ENCODE measurements around the gene BAIAP2. TPM values are rescaled to one million over a fixed set of nuclear protein-coding genes. Genes with fewer than 3 reads are reported as not detected.

Gene BAIAP2
- total RNA-seq, 1 experiment from 2014 or later = 58.0 TPM

- no peaks in the 10 kb centered on the region for H3K27me3 Mint-ChIP-seq (ENCODE audit: unreplicated experiment)
- no peak overlapping the region for H3K4me3 Mint-ChIP-seq (ENCODE audit: low read depth, unreplicated experiment)
- CTCF ChIA-PET = no interaction called here
- no peaks in the 10 kb centered on the region for H3K36me3 Mint-ChIP-seq (ENCODE audit: insufficient read depth, unreplicated experiment)
- intact Hi-C loops (cut with micrococcal nuclease; ENCODE audit: unreplicated experiment) = no loop called here
- no peaks in the 10 kb centered on the region for H3K9me3 Mint-ChIP-seq (ENCODE audit: low read depth, unreplicated experiment)
- TF ChIP-seq CTCF (IDR thresholded peaks at IDR 0.05; ENCODE audit: unreplicated experiment) = no peak
- DNase-seq = no peak
- no peaks in the 10 kb centered on the region for H3K4me1 Mint-ChIP-seq (ENCODE audit: low read depth, unreplicated experiment)
- BruUV-seq (replicated peaks) = no TSS peak
- no peak overlapping the region for H3K27ac Mint-ChIP-seq (ENCODE audit: unreplicated experiment)
These were observed 92.7 kb downstream of the BAIAP2 start for GRCh38 chr17:81127526-81128177.

GRCh38 chr17:81128338-81128737 is 93.4 kb downstream of the BAIAP2 start:
- H3K4me1 Mint-ChIP-seq (ENCODE audit: low read depth, unreplicated experiment) = no peaks in the 10 kb centered on the region
- H3K27ac Mint-ChIP-seq (ENCODE audit: unreplicated experiment) = no peak overlapping the region
- H3K27me3 Mint-ChIP-seq (ENCODE audit: unreplicated experiment) = no peaks in the 10 kb centered on the region
- BruUV-seq (replicated peaks) = no TSS peak
- no peak for TF ChIP-seq CTCF (IDR thresholded peaks at IDR 0.05; ENCODE audit: unreplicated experiment)
- no peaks in the 10 kb centered on the region for H3K9me3 Mint-ChIP-seq (ENCODE audit: low read depth, unreplicated experiment)
- CTCF ChIA-PET = no interaction called here
- intact Hi-C loops (cut with micrococcal nuclease; ENCODE audit: unreplicated experiment) = no loop called here
- H3K4me3 Mint-ChIP-seq (ENCODE audit: low read depth, unreplicated experiment) = no peak overlapping the region
- no peak for DNase-seq
- no peaks in the 10 kb centered on the region for H3K36me3 Mint-ChIP-seq (ENCODE audit: insufficient read depth, unreplicated experiment)

GRCh38 chr17:81128774-81129173 is 93.8 kb downstream of the BAIAP2 start:
- no peak for TF ChIP-seq CTCF (IDR thresholded peaks at IDR 0.05; ENCODE audit: unreplicated experiment)
- no TSS peak for BruUV-seq (replicated peaks)
- no peak for DNase-seq
- H3K4me3 Mint-ChIP-seq (ENCODE audit: low read depth, unreplicated experiment) = no peak overlapping the region
- H3K4me1 Mint-ChIP-seq (ENCODE audit: low read depth, unreplicated experiment) = no peaks in the 10 kb centered on the region
- H3K9me3 Mint-ChIP-seq (ENCODE audit: low read depth, unreplicated experiment) = no peaks in the 10 kb centered on the region
- H3K27ac Mint-ChIP-seq (ENCODE audit: unreplicated experiment) = no peak overlapping the region
- no peaks in the 10 kb centered on the region for H3K36me3 Mint-ChIP-seq (ENCODE audit: insufficient read depth, unreplicated experiment)
- intact Hi-C loops (cut with micrococcal nuclease; ENCODE audit: unreplicated experiment) = no loop called here
- CTCF ChIA-PET = no interaction called here
- no peaks in the 10 kb centered on the region for H3K27me3 Mint-ChIP-seq (ENCODE audit: unreplicated experiment)

GRCh38 chr17:81129289-81129688 is 94.3 kb downstream of the BAIAP2 start:
- Mint-ChIP-seq H3K36me3 (ENCODE audit: insufficient read depth, unreplicated experiment) (no peaks in the 10 kb centered on the region), H3K4me1 (ENCODE audit: low read depth, unreplicated experiment) (no peaks in the 10 kb centered on the region), H3K9me3 (ENCODE audit: low read depth, unreplicated experiment) (no peaks in the 10 kb centered on the region), H3K4me3 (ENCODE audit: low read depth, unreplicated experiment) (no peak overlapping the region), H3K27me3 (ENCODE audit: unreplicated experiment) (no peaks in the 10 kb centered on the region), H3K27ac (ENCODE audit: unreplicated experiment) (no peak overlapping the region)
- no peak for DNase-seq
- BruUV-seq (replicated peaks) = no TSS peak
- intact Hi-C loops (cut with micrococcal nuclease; ENCODE audit: unreplicated experiment) = no loop called here
- CTCF ChIA-PET = no interaction called here
- TF ChIP-seq CTCF (IDR thresholded peaks at IDR 0.05; ENCODE audit: unreplicated experiment) = no peak
